ENCODE measurements around the gene NAA16.

Gene NAA16

GRCh38 chr13:41405367-41405766 lies 94.3 kb downstream of the NAA16 start:
- Histone ChIP-seq H3K4me3 (IDR thresholded peaks at IDR 0.05; ENCODE audit: insufficient read depth, low read depth, low read length) (no peak overlapping the region), H3K27me3 (ENCODE audit: insufficient read depth, low read depth) (no peaks in the 10 kb centered on the region), H2AFZ (ENCODE audit: low read depth) (no peak overlapping the region), H3K79me2 (ENCODE audit: insufficient read depth, low read depth) (no peaks in the 10 kb centered on the region), H3K4me1 (ENCODE audit: low read depth, poor library complexity, severe bottlenecking) (no peaks in the 10 kb centered on the region), H3K36me3 (ENCODE audit: insufficient read depth) (no peaks in the 10 kb centered on the region), H3K4me2 (no peak overlapping the region), H3K27ac (no peak overlapping the region), H3K9ac (no peak overlapping the region), H4K20me1 (ENCODE audit: insufficient read depth) (no peaks in the 10 kb centered on the region)
- no peak for TF ChIP-seq CTCF (conservative IDR thresholded peaks at IDR 0.05; ENCODE audit: low read depth, low read length)

GRCh38 chr13:41407380-41407779 lies 96.3 kb downstream of the NAA16 start:
- Histone ChIP-seq H4K20me1 (ENCODE audit: insufficient read depth) (no peaks in the 10 kb centered on the region), H3K4me1 (ENCODE audit: low read depth, poor library complexity, severe bottlenecking) (no peaks in the 10 kb centered on the region), H3K9ac (no peak overlapping the region), H3K27ac (no peak overlapping the region), H3K4me3 (IDR thresholded peaks at IDR 0.05; ENCODE audit: insufficient read depth, low read depth, low read length) (no peak overlapping the region), H3K36me3 (ENCODE audit: insufficient read depth) (no peaks in the 10 kb centered on the region), H3K4me2 (no peak overlapping the region), H3K27me3 (ENCODE audit: insufficient read depth, low read depth) (no peaks in the 10 kb centered on the region), H2AFZ (ENCODE audit: low read depth) (no peak overlapping the region), H3K79me2 (ENCODE audit: insufficient read depth, low read depth) (no peaks in the 10 kb centered on the region)
- no peak for TF ChIP-seq CTCF (conservative IDR thresholded peaks at IDR 0.05; ENCODE audit: low read depth, low read length)

- Histone ChIP-seq H3K36me3 (ENCODE audit: insufficient read depth) (no peaks in the 10 kb centered on the region), H3K4me3 (IDR thresholded peaks at IDR 0.05; ENCODE audit: insufficient read depth, low read depth, low read length) (no peak overlapping the region)
- no peak for TF ChIP-seq CTCF (conservative IDR thresholded peaks at IDR 0.05; ENCODE audit: low read depth, low read length)
Measured at GRCh38 chr13:41408121-41408520, 97.1 kb downstream of the NAA16 start.

GRCh38 chr13:41408746-41409145 lies 97.7 kb downstream of the NAA16 start:
- TF ChIP-seq CTCF (conservative IDR thresholded peaks at IDR 0.05; ENCODE audit: low read depth, low read length): no peak
- H3K4me3 ChIP-seq (IDR thresholded peaks at IDR 0.05; ENCODE audit: insufficient read depth, low read depth, low read length): no peak overlapping the region
- H3K27me3 ChIP-seq (ENCODE audit: insufficient read depth, low read depth): no peaks in the 10 kb centered on the region
- H3K4me1 ChIP-seq (ENCODE audit: low read depth, poor library complexity, severe bottlenecking): no peaks in the 10 kb centered on the region
- no peak overlapping the region for H2AFZ ChIP-seq (ENCODE audit: low read depth)
- H3K36me3 ChIP-seq (ENCODE audit: insufficient read depth): no peaks in the 10 kb centered on the region
- no peaks in the 10 kb centered on the region for H3K79me2 ChIP-seq (ENCODE audit: insufficient read depth, low read depth)
- no peaks in the 10 kb centered on the region for H4K20me1 ChIP-seq (ENCODE audit: insufficient read depth)
- no peak overlapping the region for H3K9ac ChIP-seq
- H3K4me2 ChIP-seq: no peak overlapping the region
- H3K27ac ChIP-seq: no peak overlapping the region

More at GRCh38 chr13:41408121-41408520, 97.1 kb downstream of the NAA16 start:
- no peak overlapping the region for H3K9ac ChIP-seq
- H3K27me3 ChIP-seq (ENCODE audit: insufficient read depth, low read depth): no peaks in the 10 kb centered on the region
- no peak overlapping the region for H3K27ac ChIP-seq
- no peaks in the 10 kb centered on the region for H3K4me1 ChIP-seq (ENCODE audit: low read depth, poor library complexity, severe bottlenecking)
- H2AFZ ChIP-seq (ENCODE audit: low read depth): no peak overlapping the region
- H4K20me1 ChIP-seq (ENCODE audit: insufficient read depth): no peaks in the 10 kb centered on the region
- no peak overlapping the region for H3K4me2 ChIP-seq
- no peaks in the 10 kb centered on the region for H3K79me2 ChIP-seq (ENCODE audit: insufficient read depth, low read depth)

Data from KMS-11 (cell line).